ENCODE measurements around the gene OR52N1. TPM values are rescaled to one million over a fixed set of nuclear protein-coding genes. Genes with fewer than 3 reads are reported as not detected.

Gene OR52N1
- total RNA-seq, 2 donors from 2014 or later = 0.42 TPM; not detected in 1

GRCh38 chr11:5749836-5750235 lies 41.2 kb downstream of the OR52N1 start:
- H3K27ac ChIP-seq = no peak overlapping the region
- ATAC-seq (ENCODE audit: insufficient number of reproducible peaks, low FRiP score, low read depth) = no peak
- H3K4me1 ChIP-seq (ENCODE audit: control insufficient read depth in 1 of 2, low read depth in 2 of 2) = no peaks in the 10 kb centered on the region
- no peak for DNase-seq (ENCODE audit: low spot score)
- TF ChIP-seq CTCF (IDR thresholded peaks at IDR 0.05) = no peak
- no peaks in the 10 kb centered on the region for H3K36me3 ChIP-seq
- H3K9me3 ChIP-seq = no peaks in the 10 kb centered on the region
- H3K4me3 ChIP-seq = no peak overlapping the region
- H3K27me3 ChIP-seq (replicated peaks; ENCODE audit: insufficient read depth) = no peaks in the 10 kb centered on the region

- H3K4me1 ChIP-seq (ENCODE audit: control insufficient read depth in 1 of 2, low read depth in 2 of 2) = no peaks in the 10 kb centered on the region
- H3K27me3 ChIP-seq (replicated peaks; ENCODE audit: insufficient read depth) = no peaks in the 10 kb centered on the region
- no peaks in the 10 kb centered on the region for H3K36me3 ChIP-seq
- ATAC-seq (ENCODE audit: insufficient number of reproducible peaks, low FRiP score, low read depth) = no peak
- peaks cover under 1% of the 10 kb centered on the region for H3K9me3 ChIP-seq
- no peak overlapping the region for H3K27ac ChIP-seq
- no peak for TF ChIP-seq CTCF (IDR thresholded peaks at IDR 0.05)
- no peak overlapping the region for H3K4me3 ChIP-seq
- DNase-seq (ENCODE audit: low spot score) = no peak
Observed at GRCh38 chr11:5746614-5747013, 44.5 kb downstream of the OR52N1 start.

GRCh38 chr11:5738431-5738830 lies 52.6 kb downstream of the OR52N1 start:
- DNase-seq (ENCODE audit: low spot score) = no peak
- Histone ChIP-seq H3K36me3 (no peaks in the 10 kb centered on the region), H3K4me1 (ENCODE audit: control insufficient read depth in 1 of 2, low read depth in 2 of 2) (no peaks in the 10 kb centered on the region), H3K4me3 (no peak overlapping the region), H3K27ac (no peak overlapping the region), H3K27me3 (replicated peaks; ENCODE audit: insufficient read depth) (no peaks in the 10 kb centered on the region), H3K9me3 (peaks cover 7% of the 10 kb centered on the region)
- TF ChIP-seq CTCF (IDR thresholded peaks at IDR 0.05) = no peak
- no peak for ATAC-seq (ENCODE audit: insufficient number of reproducible peaks, low FRiP score, low read depth)

GRCh38 chr11:5737670-5738392 lies 53.2 kb downstream of the OR52N1 start:
- Histone ChIP-seq H3K36me3 (no peaks in the 10 kb centered on the region), H3K4me1 (ENCODE audit: control insufficient read depth in 1 of 2, low read depth in 2 of 2) (no peaks in the 10 kb centered on the region), H3K9me3 (peaks cover 7% of the 10 kb centered on the region), H3K27ac (no peak overlapping the region), H3K27me3 (replicated peaks; ENCODE audit: insufficient read depth) (no peaks in the 10 kb centered on the region), H3K4me3 (no peak overlapping the region)
- DNase-seq (ENCODE audit: low spot score) = no peak
- ATAC-seq (ENCODE audit: insufficient number of reproducible peaks, low FRiP score, low read depth) = no peak
- TF ChIP-seq CTCF (IDR thresholded peaks at IDR 0.05) = no peak

GRCh38 chr11:5737091-5737490 lies 54.0 kb downstream of the OR52N1 start:
- TF ChIP-seq CTCF (IDR thresholded peaks at IDR 0.05) = no peak
- H3K4me3 ChIP-seq = no peak overlapping the region
- peaks cover 7% of the 10 kb centered on the region for H3K9me3 ChIP-seq
- no peak overlapping the region for H3K27ac ChIP-seq
- H3K36me3 ChIP-seq = no peaks in the 10 kb centered on the region
- DNase-seq (ENCODE audit: low spot score) (no peak), ATAC-seq (ENCODE audit: insufficient number of reproducible peaks, low FRiP score, low read depth) (no peak)
- H3K4me1 ChIP-seq (ENCODE audit: control insufficient read depth in 1 of 2, low read depth in 2 of 2) = no peaks in the 10 kb centered on the region
- no peaks in the 10 kb centered on the region for H3K27me3 ChIP-seq (replicated peaks; ENCODE audit: insufficient read depth)

Other genes starting within 250 kb of the OR52N1 start
- 1 to 10 TPM in 1 of 2 donors, under 1 TPM in 1; 0.81 to 2.0 TPM for gene OR52H1, start 242.7 kb downstream of the OR52N1 start, total RNA-seq
- gene OR52B6, start 210.4 kb downstream of the OR52N1 start, total RNA-seq = not detected
- gene TRIM6, start 194.6 kb downstream of the OR52N1 start, total RNA-seq = 1 to 10 TPM; 3.0 to 6.5 TPM
- 1 to 10 TPM; 6.9 to 7.7 TPM for gene TRIM34, start 166.3 kb downstream of the OR52N1 start, total RNA-seq
- 10 to 100 TPM; 35.5 to 36.4 TPM for gene TRIM5, start 106.2 kb downstream of the OR52N1 start, total RNA-seq
- 100 to 1,000 TPM; 119 to 129 TPM for gene TRIM22, start 101.5 kb downstream of the OR52N1 start, total RNA-seq
- under 1 TPM; 0.27 to 0.49 TPM for gene OR56B1, start 54.8 kb downstream of the OR52N1 start, total RNA-seq
- not detected for gene OR52N4, start 37.0 kb downstream of the OR52N1 start, total RNA-seq
- not detected for gene OR52N5, start 7.9 kb downstream of the OR52N1 start, total RNA-seq
- not detected for gene OR52N2, start 17.7 kb upstream of the OR52N1 start, total RNA-seq
- not detected for gene OR52E6, start 50.6 kb upstream of the OR52N1 start, total RNA-seq
- not detected for gene OR52E8, start 66.4 kb upstream of the OR52N1 start, total RNA-seq
- not detected for gene OR52E4, start 89.4 kb upstream of the OR52N1 start, total RNA-seq
- gene OR52E5, start 101.9 kb upstream of the OR52N1 start, total RNA-seq = not detected
- gene OR56A3, start 151.0 kb upstream of the OR52N1 start, total RNA-seq = not detected
- not detected for gene OR56A5, start 177.2 kb upstream of the OR52N1 start, total RNA-seq
- gene OR52L1, start 195.7 kb upstream of the OR52N1 start, total RNA-seq = not detected
- not detected for gene OR56A4, start 215.7 kb upstream of the OR52N1 start, total RNA-seq
- gene OR56A1, start 239.5 kb upstream of the OR52N1 start, total RNA-seq = not detected

Data from thoracic aorta (tissue), 2 donors.